ENCODE measurements around the gene EDDM13.
"Not testable (repeated sequence)": the region's sequence is repeated elsewhere in the genome, so short reads cannot be mapped to it uniquely, and the experiment has no call there.

Gene EDDM13, protein sequence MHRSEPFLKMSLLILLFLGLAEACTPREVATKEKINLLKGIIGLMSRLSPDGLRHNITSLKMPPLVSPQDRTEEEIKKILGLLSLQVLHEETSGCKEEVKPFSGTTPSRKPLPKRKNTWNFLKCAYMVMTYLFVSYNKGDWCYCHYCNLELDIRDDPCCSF

DNA sequence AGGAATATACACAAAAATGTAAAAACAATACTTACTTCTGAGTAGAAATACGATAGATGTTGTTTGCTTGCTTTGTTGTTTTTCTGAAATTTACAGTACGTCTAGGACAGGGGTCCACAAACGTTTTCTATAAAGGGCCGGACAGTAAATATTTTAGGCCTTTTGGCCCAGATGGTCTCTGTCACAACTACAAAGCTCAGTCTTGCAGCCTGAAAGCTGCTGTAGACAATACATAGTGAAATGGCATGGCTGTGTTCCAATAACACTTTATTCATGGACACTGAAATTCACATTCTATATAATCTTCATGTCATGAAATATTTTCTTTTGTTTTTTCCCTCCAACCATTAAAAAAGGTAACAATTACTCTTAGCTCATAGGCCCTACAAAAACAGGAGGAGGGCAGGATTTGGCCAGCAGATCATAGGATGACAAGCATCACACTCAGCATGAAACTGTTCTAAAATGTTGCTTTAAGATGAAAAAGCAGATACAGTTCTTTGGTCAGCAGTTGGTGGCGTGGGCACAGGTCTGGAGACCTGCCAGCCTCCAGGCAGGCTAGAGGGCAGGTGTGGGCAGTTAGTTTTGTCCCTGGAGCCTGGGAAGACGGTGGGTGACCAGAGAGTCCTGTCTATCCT lies at the start of gene EDDM13:
TSS of gene EDDM13 (plus strand) at position 588 of the 638 bp plus-strand sequence. CDS start 87 bp downstream, outside the sequence.
- no peak for DNase-seq (ENCODE audit: low read depth in 2 of 2)

- DNase-seq (ENCODE audit: low read depth in 2 of 2) = no peak
Observed at GRCh38 chr19:56222901-56223300, 49.6 kb upstream of the EDDM13 start.

DNA sequence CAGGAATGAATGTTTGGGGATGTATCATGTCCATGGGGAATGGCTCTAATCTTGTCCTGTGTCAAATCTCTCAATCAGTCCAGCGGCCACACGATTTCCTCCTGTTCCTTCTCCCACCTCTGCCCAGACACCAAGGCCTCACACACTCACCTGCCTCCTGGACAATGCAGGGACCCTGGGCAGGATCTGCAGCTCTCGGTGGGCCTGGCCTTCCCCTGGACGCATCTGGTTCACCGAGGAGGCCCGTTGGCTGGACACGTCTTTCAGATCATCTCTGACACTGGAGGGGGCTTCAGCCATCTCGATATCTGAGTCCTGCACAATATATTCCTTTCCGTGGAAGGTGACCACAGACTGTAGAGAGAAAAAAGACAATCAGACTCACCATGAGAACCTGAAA lies 49.1 kb upstream of the EDDM13 start:
- no peak for DNase-seq (ENCODE audit: low read depth in 2 of 2)

DNA sequence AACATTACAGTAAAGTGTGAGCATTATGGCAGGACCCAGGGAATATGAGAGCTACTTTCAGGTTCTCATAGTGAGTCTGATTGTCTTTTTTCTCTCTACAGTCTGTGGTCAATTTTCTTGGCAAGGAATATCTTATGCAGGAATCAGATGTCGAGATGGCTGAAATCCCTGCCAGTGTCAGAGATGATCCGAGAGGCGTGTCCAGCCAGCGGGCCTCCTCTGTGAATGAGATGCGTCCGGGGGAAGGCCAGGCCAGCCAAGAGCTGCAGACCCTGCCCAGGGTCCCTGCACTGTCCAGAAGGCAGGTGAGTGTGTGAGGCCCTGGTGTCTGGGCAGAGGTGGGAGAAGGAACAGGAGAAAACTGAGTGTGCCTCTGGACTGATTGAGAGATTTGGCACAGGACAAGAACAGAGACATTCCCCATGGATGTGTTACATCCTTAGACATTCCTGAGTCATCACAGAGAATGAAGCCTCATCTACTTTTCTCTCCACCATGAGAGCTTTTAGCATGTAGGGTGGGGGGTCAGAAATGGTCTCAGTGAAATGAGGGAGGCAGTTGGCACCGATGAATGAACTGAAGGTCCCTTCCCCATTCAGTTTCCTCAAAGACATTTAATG lies 27.3 kb upstream of the EDDM13 start:
- peak in 1 of 2 experiments; percentile 3 for DNase-seq (ENCODE audit: low read depth in 2 of 2)

- DNase-seq (ENCODE audit: low read depth in 2 of 2) = not testable (repeated sequence)
Observed at GRCh38 chr19:56245764-56246163, 26.8 kb upstream of the EDDM13 start.

DNA sequence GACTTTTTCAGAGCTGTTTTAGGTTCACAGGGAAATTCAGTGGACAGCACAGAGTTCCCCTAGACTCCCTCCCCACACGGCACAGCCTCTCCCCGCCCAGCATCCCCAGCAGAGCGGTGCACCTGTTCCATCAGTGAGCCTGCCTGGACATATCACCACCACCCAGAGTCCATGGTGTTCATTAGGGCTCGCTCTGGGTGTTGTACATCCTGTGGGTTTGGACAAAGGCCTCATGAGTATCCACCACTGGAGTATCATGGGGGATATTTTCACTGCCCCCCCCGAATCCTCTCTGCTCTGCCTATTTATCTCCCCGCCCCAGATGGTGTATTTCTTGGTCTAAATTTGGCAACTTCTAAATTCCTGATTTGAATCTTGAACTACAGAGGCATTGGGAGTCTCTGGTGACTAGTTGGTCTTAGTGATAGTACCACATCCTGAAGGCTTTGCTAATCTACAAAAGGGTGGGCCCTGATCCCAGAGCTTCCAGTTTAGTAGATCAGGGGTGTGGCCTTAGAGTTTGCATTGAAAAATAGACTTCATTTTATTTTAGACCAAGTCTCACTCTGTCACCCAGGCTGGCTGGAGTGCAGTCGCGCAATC lies 23.7 kb upstream of the EDDM13 start:
- DNase-seq (ENCODE audit: low read depth in 2 of 2) = not testable (repeated sequence)

DNA sequence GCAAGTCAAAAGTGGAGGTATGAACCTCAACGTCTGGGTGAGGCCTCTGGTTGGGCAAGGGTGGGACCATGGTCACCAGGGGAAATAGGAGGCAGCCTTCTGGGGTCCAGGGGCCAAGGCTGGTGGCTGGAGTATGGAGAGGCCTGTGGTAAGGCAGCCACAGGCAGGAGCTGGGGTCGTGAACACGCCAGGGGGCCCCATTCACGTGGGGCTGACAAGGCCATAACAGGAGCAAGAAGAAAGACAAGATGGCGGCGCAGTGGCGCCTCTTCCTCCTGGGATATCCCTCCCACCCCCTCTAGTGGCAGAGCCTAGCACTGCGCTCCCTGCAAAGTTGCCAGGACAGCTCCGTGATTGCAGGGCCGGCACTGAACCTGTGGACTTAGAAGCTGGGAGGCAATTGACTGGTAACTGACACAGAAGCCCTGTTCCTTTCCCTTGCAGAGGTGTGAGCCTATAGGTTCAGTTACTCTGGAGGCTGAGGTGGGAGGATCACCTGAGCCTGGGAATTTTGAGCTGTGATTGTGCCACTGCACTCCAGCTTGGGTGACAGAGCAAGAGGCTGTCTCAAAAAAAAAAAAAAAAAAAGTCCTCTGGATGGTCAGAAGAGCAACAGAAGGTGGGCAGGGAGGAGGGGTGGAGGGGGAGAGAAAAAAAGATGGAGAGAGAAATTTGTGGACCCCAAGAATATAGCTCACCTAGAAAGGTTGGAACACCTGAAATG lies 19.7 kb upstream of the EDDM13 start:
- DNase-seq (ENCODE audit: low read depth in 2 of 2) = peak; percentile 35 to 36

DNA sequence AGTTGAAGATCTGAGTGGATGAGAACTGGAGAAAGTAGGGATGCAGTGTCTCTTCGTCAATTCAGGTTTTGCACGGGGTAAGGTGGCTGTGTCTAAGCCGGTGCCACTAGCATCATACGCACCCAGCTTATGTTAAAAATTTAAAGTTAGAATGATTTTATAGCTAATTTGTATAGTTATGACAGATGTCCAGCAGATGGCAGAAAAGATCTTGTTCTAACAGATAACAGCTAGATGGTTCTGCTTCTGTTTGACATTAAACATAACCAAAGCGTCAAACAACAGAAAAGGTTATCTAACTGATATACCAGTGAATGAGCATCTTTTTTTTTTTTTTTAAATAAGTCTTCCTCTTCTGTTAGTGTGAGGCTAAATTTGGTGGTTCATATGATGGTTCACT lies 18.8 kb upstream of the EDDM13 start:
- peak; percentile 17 to 30 for DNase-seq (ENCODE audit: low read depth in 2 of 2)

DNA sequence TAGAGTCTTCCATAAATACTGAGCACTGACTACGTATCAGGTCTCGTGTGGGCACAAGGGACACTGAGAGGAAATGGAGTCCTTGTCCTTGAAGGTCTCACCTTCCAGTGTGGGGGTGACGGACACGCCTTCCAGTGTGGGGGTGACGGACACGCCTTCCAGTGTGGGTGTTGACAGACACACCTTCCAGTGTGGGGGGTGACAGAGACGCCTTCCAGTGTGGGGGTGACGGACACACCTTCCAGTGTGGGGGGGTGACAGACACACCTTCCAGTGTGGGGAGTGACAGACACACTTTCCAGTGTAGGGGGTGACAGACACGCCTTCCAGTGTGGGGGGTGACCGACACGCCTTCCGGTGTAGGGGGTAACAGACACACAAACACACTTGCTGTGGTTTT lies 14.3 kb upstream of the EDDM13 start:
- DNase-seq (ENCODE audit: low read depth in 2 of 2) = no peak

GRCh38 chr19:56261145-56261544 lies 11.4 kb upstream of the EDDM13 start:
- DNase-seq (ENCODE audit: low read depth in 2 of 2) = no peak

DNA sequence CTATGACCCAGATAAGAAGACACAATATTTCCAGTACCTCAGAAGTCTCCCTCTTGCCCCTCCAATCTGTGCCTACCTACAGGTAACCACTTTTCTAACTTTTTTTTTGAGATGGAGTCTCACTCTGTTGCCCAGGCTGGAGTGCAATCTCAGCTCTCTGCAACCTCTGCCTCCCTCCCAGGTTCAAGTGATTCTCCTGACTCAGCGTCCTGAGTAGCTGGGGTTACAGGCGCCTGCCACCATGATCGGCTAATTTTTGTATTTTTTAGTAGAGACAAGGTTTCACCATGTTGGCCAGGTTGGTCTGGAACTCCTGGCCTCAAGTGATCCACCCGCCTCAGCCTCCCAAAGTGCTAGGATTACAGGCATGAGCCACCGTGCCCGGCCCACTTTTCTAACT lies 10.6 kb upstream of the EDDM13 start:
- DNase-seq (ENCODE audit: low read depth in 2 of 2) = not testable (repeated sequence)

DNA sequence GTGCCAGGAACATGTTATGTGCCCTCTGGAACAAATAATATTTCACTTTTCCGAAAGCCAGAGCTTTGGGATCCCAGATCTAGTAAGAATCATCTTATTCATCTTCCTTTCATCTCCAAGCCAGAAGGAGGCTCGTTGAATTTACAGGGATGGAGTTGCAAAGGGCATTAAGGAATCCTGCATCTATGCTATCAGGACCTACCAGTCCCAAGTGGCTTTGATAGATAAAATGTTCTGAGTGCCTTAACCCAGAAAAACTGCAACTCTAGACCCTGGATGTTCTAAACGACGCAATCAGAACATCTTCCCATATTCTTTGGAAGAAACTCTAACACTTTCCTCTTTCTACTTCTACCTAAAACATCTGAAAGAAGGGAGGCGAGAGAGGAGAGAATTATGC lies 9.2 kb upstream of the EDDM13 start:
- no peak for DNase-seq (ENCODE audit: low read depth in 2 of 2)

DNA sequence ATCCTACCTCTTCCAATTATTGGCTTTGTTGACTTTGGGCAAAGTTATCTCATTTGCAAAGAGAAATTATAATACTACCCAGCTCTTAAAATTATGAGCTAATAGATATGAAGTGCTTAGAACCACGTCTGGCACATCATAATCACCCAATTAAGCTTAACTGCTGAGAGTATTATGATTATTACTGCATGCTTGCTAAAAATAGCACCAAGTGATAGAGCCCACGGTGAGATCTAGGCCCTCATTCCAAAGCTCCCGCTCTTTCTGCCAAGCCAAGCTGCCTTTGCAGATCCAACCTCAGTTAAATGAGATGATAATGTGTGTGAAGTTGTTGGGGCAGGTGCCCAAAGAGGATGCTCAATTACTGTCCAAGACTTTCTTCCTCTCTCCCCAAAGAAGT lies 6.5 kb upstream of the EDDM13 start:
- no peak for DNase-seq (ENCODE audit: low read depth in 2 of 2)

GRCh38 chr19:56269348-56269747 lies 3.2 kb upstream of the EDDM13 start:
- DNase-seq (ENCODE audit: low read depth in 2 of 2) = no peak

DNA sequence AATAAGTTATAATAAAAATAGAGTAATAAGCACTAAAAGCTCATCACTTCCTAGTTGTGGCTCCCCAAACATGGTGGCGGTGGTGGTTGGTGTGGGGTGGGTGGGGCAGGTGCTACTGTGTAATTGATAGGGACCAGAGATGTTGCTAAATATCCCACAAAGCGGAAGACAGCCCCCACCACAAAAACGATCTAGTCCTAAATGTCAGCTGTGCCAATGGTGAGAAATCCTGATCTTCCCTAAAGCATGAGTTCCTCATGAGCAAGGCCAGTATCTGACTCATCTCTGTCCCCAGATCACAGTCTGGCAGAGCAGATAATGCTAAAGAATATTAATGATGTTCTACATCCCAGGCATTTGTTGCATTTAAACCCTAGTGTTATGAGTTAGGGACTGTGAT lies 1.9 kb upstream of the EDDM13 start:
- no peak for DNase-seq (ENCODE audit: low read depth in 2 of 2)

GRCh38 chr19:56271151-56271550 lies 1.4 kb upstream of the EDDM13 start:
- no peak for DNase-seq (ENCODE audit: low read depth in 2 of 2)

GRCh38 chr19:56273563-56274117 lies 1.1 kb downstream of the EDDM13 start:
- no peak for DNase-seq (ENCODE audit: low read depth in 2 of 2)

- DNase-seq (ENCODE audit: low read depth in 2 of 2) = no peak
Observed at GRCh38 chr19:56282809-56283208, 10.3 kb downstream of the EDDM13 start.

- DNase-seq (ENCODE audit: low read depth in 2 of 2) = no peak
Observed at GRCh38 chr19:56284746-56285145, 12.2 kb downstream of the EDDM13 start.

- DNase-seq (ENCODE audit: low read depth in 2 of 2) = no peak
Observed at GRCh38 chr19:56290104-56290503, 17.6 kb downstream of the EDDM13 start.

DNA sequence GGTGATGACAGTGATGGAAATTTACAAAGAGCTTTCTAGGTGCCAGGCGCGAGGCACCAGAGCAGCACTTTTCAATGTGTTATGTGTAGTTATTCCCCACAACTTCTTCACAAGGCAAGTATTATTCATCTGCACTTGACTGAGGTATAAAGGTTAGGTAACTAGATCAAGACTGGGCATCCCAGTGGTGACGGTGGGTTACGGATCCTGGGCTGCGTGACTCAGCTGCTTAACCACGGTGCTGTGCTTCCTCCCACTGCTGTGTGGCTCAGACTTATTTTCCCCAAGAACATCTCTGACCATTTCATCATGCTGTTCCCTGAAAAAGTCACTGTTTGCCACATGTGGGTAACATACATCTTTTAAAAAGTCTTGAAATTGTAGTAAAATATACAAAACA lies 19.3 kb downstream of the EDDM13 start:
- DNase-seq (ENCODE audit: low read depth in 2 of 2) = no peak

GRCh38 chr19:56294549-56294948 lies 22.0 kb downstream of the EDDM13 start:
- no peak for DNase-seq (ENCODE audit: low read depth in 2 of 2)

All from fibroblast of skin of left quadriceps (primary cell).